Left lung (tissue), 10 donors: ENCODE results near the gene RBM4B. TPM values are rescaled to one million over a fixed set of nuclear protein-coding genes. Genes with fewer than 3 reads are reported as not detected.

ENCODE experiments used
- ATAC-seq: fragments of 200-7000 bp; cut with Tn5 transposase; one replicate; pipeline ENCODE4 v1.9.1; 2020; ENCODE audit warnings: moderate library complexity
- DNase-seq, 4 donors: peaks; one replicate each; pipeline ENCODE4 v3.0.0-alpha.2; 2013 to 2020
- H3K27ac ChIP-seq, 2 donors: fragments of 200-600 bp; sonication (generic) in 1 of 2; one replicate each; pipeline versions ENCODE4 v1.5.0 to v1.8.0; 2020 to 2021
- H3K27me3 ChIP-seq, 2 donors: fragments of 200-600 bp; sonication (generic) in 1 of 2; one replicate each; pipeline versions ENCODE4 v1.5.0 to v1.8.0; 2020 to 2021
- H3K36me3 ChIP-seq, 2 donors: fragments of 200-600 bp; sonication (generic) in 1 of 2; one replicate each; pipeline versions ENCODE4 v1.5.0 to v1.8.0; 2020 to 2021
- H3K4me1 ChIP-seq, 2 donors: fragments of 200-600 bp; one replicate each; pipeline ENCODE4 v1.8.0; 2021
- H3K4me3 ChIP-seq, 2 donors: fragments of 200-600 bp; sonication (generic) in 1 of 2; one replicate each; pipeline versions ENCODE4 v1.5.0 to v1.8.0; 2020 to 2021; ENCODE audit warnings: mild to moderate bottlenecking in 1 of 2
- H3K9me3 ChIP-seq, 2 donors: fragments of 200-600 bp; sonication (generic) in 1 of 2; one replicate each; pipeline versions ENCODE4 v1.5.0 to v1.8.0; 2020 to 2021
- CTCF ChIP-seq, 2 donors: fragments of 200-600 bp; sonication (generic) in 1 of 2; IDR thresholded peaks; one replicate each; pipeline versions ENCODE4 v1.5.0 to v1.8.0; 2021; ENCODE audit warnings: antibody characterized with exemption in 2 of 2
- intact Hi-C, 2 donors: fragments of 100-400 bp; cut with DNase I; formaldehyde crosslinking; loops; one replicate each; pipeline versions ENCODE4 v1.11.2 to v1.14.2; 2022
- polyA plus RNA-seq, 6 donors: library from polyadenylated mRNA; unstranded; fragments of 120-200 nt; gene quantifications; one replicate each; pipeline ENCODE4 v1.2.1, GENCODE V29; 2013; ENCODE audit not compliant: insufficient read length in 6 of 6
- total RNA-seq, 2 donors: library from RNA; stranded (reverse); fragmentation: NEBNext Ultra II Directional; extraction: Animal tissue kit (Norgen Biotek cat#: 25700); gene quantifications; one replicate each; pipeline ENCODE4 v1.2.1, GENCODE V29; 2021
- donor health status: DM: no; HTN: yes; CAD: no.
- donor health status: DM: no; HTN: no; CAD: no.

Gene RBM4B
- total and polyA plus RNA-seq, 8 donors = 15.8 to 78.9 (median 71.0) TPM

GRCh38 chr11:66689661-66690590 is 12.2 kb upstream of the RBM4B start:
- Histone ChIP-seq H3K4me1 (peaks cover 0 to 2% of the 10 kb centered on the region in 2 donors), H3K9me3 (no peaks in the 10 kb centered on the region), H3K36me3 (no peaks in the 10 kb centered on the region), H3K4me3 (no peak overlapping the region), H3K27me3 (no peaks in the 10 kb centered on the region), H3K27ac (no peak overlapping the region)
- TF ChIP-seq CTCF (IDR thresholded peaks at IDR 0.05) = no peak
- DNase-seq (no peak), ATAC-seq (no peak)
- intact Hi-C loops = loop anchor here (5.0 to 10.0 kb wide), 2 partner anchors 105 to 142 kb away; no protein-coding TSS in a partner anchor

GRCh38 chr11:66688561-66689534 is 11.2 kb upstream of the RBM4B start:
- ATAC-seq = no peak
- Histone ChIP-seq H3K27ac (no peak overlapping the region), H3K9me3 (no peaks in the 10 kb centered on the region), H3K36me3 (no peaks in the 10 kb centered on the region), H3K27me3 (no peaks in the 10 kb centered on the region), H3K4me1 (no peaks in the 10 kb centered on the region), H3K4me3 (no peak overlapping the region)
- no peak for TF ChIP-seq CTCF (IDR thresholded peaks at IDR 0.05)
- no peak for DNase-seq
- intact Hi-C loops = loop anchor here in 1 of 2 donors (10.0 kb wide), 1 partner anchor 104 kb away; no protein-coding TSS in a partner anchor

- no peak overlapping the region for H3K4me3 ChIP-seq
- intact Hi-C loops = loop anchor here in 1 of 2 donors (10.0 kb wide), 1 partner anchor 103 kb away; no protein-coding TSS in a partner anchor
Observed at GRCh38 chr11:66687831-66688281, 10.2 kb upstream of the RBM4B start.

More at GRCh38 chr11:66687831-66688281, 10.2 kb upstream of the RBM4B start:
- no peak for DNase-seq
- Histone ChIP-seq H3K27me3 (no peaks in the 10 kb centered on the region), H3K36me3 (no peaks in the 10 kb centered on the region), H3K27ac (no peak overlapping the region), H3K4me1 (no peaks in the 10 kb centered on the region), H3K9me3 (no peaks in the 10 kb centered on the region)
- TF ChIP-seq CTCF (IDR thresholded peaks at IDR 0.05) = no peak
- ATAC-seq = no peak
